HUES48 (cell line): ENCODE data around the gene UMAD1.

Experiments
- H3K27ac ChIP-seq: one replicate; pipeline ENCODE4 v1.7.0; 2013; ENCODE audit warnings: low read depth, low read length, inconsistent platforms
- H3K27me3 ChIP-seq: 2 replicates; pipeline ENCODE4 v1.6.1; 2013; ENCODE audit warnings: mild to moderate bottlenecking, low read length; ENCODE audit not compliant: control insufficient read depth, insufficient read depth
- H3K36me3 ChIP-seq: 2 replicates; pipeline ENCODE4 v1.6.1; 2013; ENCODE audit warnings: low read length; ENCODE audit not compliant: control insufficient read depth, insufficient read depth
- H3K4me1 ChIP-seq: 2 replicates; pipeline ENCODE4 v1.6.1; 2013; ENCODE audit warnings: mild to moderate bottlenecking, low read length; ENCODE audit not compliant: control insufficient read depth, insufficient read depth
- H3K4me3 ChIP-seq: 2 replicates; pipeline ENCODE4 v1.5.1; 2013; ENCODE audit warnings: mild to moderate bottlenecking, low read depth, low read length
- H3K9ac ChIP-seq: 2 replicates; pipeline ENCODE4 v1.6.1; 2013; ENCODE audit warnings: mild to moderate bottlenecking, low read depth, low read length, moderate library complexity
- H3K9me3 ChIP-seq: 2 replicates; pipeline ENCODE4 v1.6.1; 2013; ENCODE audit warnings: low read length; ENCODE audit not compliant: control insufficient read depth, insufficient read depth

The UMAD1 gene

GRCh38 chr7:7693881-7694280 is 53.3 kb downstream of the UMAD1 start:
- Histone ChIP-seq H3K9me3 (no peaks in the 10 kb centered on the region), H3K27me3 (no peaks in the 10 kb centered on the region), H3K36me3 (no peaks in the 10 kb centered on the region), H3K4me3 (no peak overlapping the region), H3K27ac (no peak overlapping the region), H3K4me1 (no peaks in the 10 kb centered on the region), H3K9ac (no peak overlapping the region)

GRCh38 chr7:7694542-7694941 is 54.0 kb downstream of the UMAD1 start:
- H3K9me3 ChIP-seq = no peaks in the 10 kb centered on the region
- no peaks in the 10 kb centered on the region for H3K27me3 ChIP-seq
- H3K4me3 ChIP-seq = no peak overlapping the region
- no peaks in the 10 kb centered on the region for H3K36me3 ChIP-seq
- H3K27ac ChIP-seq = no peak overlapping the region
- no peaks in the 10 kb centered on the region for H3K4me1 ChIP-seq
- H3K9ac ChIP-seq = no peak overlapping the region

- no peak overlapping the region for H3K9ac ChIP-seq
- H3K27me3 ChIP-seq = no peaks in the 10 kb centered on the region
- H3K9me3 ChIP-seq = no peaks in the 10 kb centered on the region
- no peaks in the 10 kb centered on the region for H3K36me3 ChIP-seq
- H3K4me1 ChIP-seq = no peaks in the 10 kb centered on the region
- H3K27ac ChIP-seq = no peak overlapping the region
- no peak overlapping the region for H3K4me3 ChIP-seq
These were observed 54.7 kb downstream of the UMAD1 start for GRCh38 chr7:7695111-7695817.

- no peak overlapping the region for H3K4me3 ChIP-seq
- H3K36me3 ChIP-seq = no peaks in the 10 kb centered on the region
- H3K9ac ChIP-seq = no peak overlapping the region
- H3K27ac ChIP-seq = no peak overlapping the region
- no peaks in the 10 kb centered on the region; the same call in 1 of the 2 replicates for H3K4me1 ChIP-seq
- no peaks in the 10 kb centered on the region for H3K9me3 ChIP-seq
- H3K27me3 ChIP-seq = no peaks in the 10 kb centered on the region
These were observed 56.0 kb downstream of the UMAD1 start for GRCh38 chr7:7696458-7697119.

GRCh38 chr7:7698930-7699329 is 58.4 kb downstream of the UMAD1 start:
- Histone ChIP-seq H3K36me3 (no peaks in the 10 kb centered on the region), H3K4me3 (no peak overlapping the region), H3K27me3 (no peaks in the 10 kb centered on the region), H3K4me1 (peaks cover 6% of the 10 kb centered on the region; the same call in 1 of the 2 replicates), H3K27ac (no peak overlapping the region), H3K9me3 (no peaks in the 10 kb centered on the region), H3K9ac (no peak overlapping the region)

- Histone ChIP-seq H3K4me1 (peaks cover 6% of the 10 kb centered on the region; the same call in 1 of the 2 replicates), H3K9me3 (no peaks in the 10 kb centered on the region), H3K4me3 (no peak overlapping the region), H3K9ac (no peak overlapping the region), H3K27me3 (no peaks in the 10 kb centered on the region), H3K36me3 (no peaks in the 10 kb centered on the region), H3K27ac (no peak overlapping the region)
These were observed 58.8 kb downstream of the UMAD1 start for GRCh38 chr7:7699380-7699779.

GRCh38 chr7:7699970-7700369 is 59.4 kb downstream of the UMAD1 start:
- H3K9ac ChIP-seq = no peak overlapping the region
- H3K4me3 ChIP-seq = no peak overlapping the region
- H3K27me3 ChIP-seq = no peaks in the 10 kb centered on the region
- no peak overlapping the region for H3K27ac ChIP-seq
- H3K36me3 ChIP-seq = no peaks in the 10 kb centered on the region
- peaks cover 9% of the 10 kb centered on the region for H3K4me1 ChIP-seq
- no peaks in the 10 kb centered on the region for H3K9me3 ChIP-seq

- Histone ChIP-seq H3K27ac (no peak overlapping the region), H3K27me3 (no peaks in the 10 kb centered on the region), H3K4me1 (peaks cover 18% of the 10 kb centered on the region), H3K36me3 (no peaks in the 10 kb centered on the region), H3K9ac (no peak overlapping the region), H3K4me3 (no peak overlapping the region), H3K9me3 (no peaks in the 10 kb centered on the region)
These were observed 61.0 kb downstream of the UMAD1 start for GRCh38 chr7:7701527-7701926.

- Histone ChIP-seq H3K36me3 (no peaks in the 10 kb centered on the region), H3K4me1 (peaks cover 31% of the 10 kb centered on the region), H3K9ac (no peak overlapping the region; the same call in 1 of the 2 replicates), H3K4me3 (no peak overlapping the region), H3K27ac (no peak overlapping the region), H3K9me3 (no peaks in the 10 kb centered on the region), H3K27me3 (no peaks in the 10 kb centered on the region)
These were observed 62.3 kb downstream of the UMAD1 start for GRCh38 chr7:7702826-7703225.

GRCh38 chr7:7703427-7703826 is 62.9 kb downstream of the UMAD1 start:
- Histone ChIP-seq H3K4me3 (no peak overlapping the region), H3K9ac (no peak overlapping the region), H3K9me3 (no peaks in the 10 kb centered on the region), H3K4me1 (peaks cover 37% of the 10 kb centered on the region), H3K36me3 (no peaks in the 10 kb centered on the region), H3K27ac (no peak overlapping the region), H3K27me3 (no peaks in the 10 kb centered on the region)

- Histone ChIP-seq H3K4me1 (peaks cover 52% of the 10 kb centered on the region), H3K9me3 (no peaks in the 10 kb centered on the region), H3K27ac (no peak overlapping the region), H3K4me3 (no peak overlapping the region), H3K36me3 (no peaks in the 10 kb centered on the region), H3K9ac (no peak overlapping the region), H3K27me3 (no peaks in the 10 kb centered on the region)
These were observed 64.3 kb downstream of the UMAD1 start for GRCh38 chr7:7704867-7705266.
